ENCODE measurements around the gene SAMD4A.

GRCh38 chr14:54585214-54585613 is 18.3 kb downstream of the SAMD4A start:
- TF ChIP-seq POLR2AphosphoS5 (IDR thresholded peaks at IDR 0.05; ENCODE audit: low read depth) (no peak), CTCF (IDR thresholded peaks at IDR 0.05; ENCODE audit: insufficient read depth, low read length) (no peak), REST (IDR thresholded peaks at IDR 0.05; ENCODE audit: insufficient replicate concordance, low read depth) (no peak)

Measured in HL-60 (cell line).